ENCODE data around the gene CCDC33.

CCDC33 gene

GRCh38 chr15:74206801-74207281 lies 29.3 kb upstream of the CCDC33 start:
- Histone ChIP-seq H3K4me2 (ENCODE audit: low read length) (no peak overlapping the region), H4K91ac (ENCODE audit: low read depth, low read length) (no peak overlapping the region), H3K9me3 (ENCODE audit: insufficient read depth, low read depth, low read length) (peaks cover 3% of the 10 kb centered on the region), H4K12ac (ENCODE audit: low read depth, low read length) (no peak overlapping the region), H3K36me3 (ENCODE audit: control insufficient read depth in 1 of 2, insufficient read depth in 2 of 2, low read length in 2 of 2) (no peaks in the 10 kb centered on the region), H2BK120ac (ENCODE audit: insufficient read depth, low read length, poor library complexity) (no peak overlapping the region), H3K4me3 (ENCODE audit: low read depth, low read length) (no peak overlapping the region), H3K9ac (ENCODE audit: low read length) (no peak overlapping the region), H3K79me1 (ENCODE audit: low read length) (peaks cover 3% of the 10 kb centered on the region), H3K27me3 (ENCODE audit: insufficient read depth, low read length) (no peaks in the 10 kb centered on the region), H3K79me2 (ENCODE audit: control insufficient read depth, insufficient read depth, low read length, poor library complexity) (no peaks in the 10 kb centered on the region), H3K4me1 (ENCODE audit: control insufficient read depth in 1 of 2, insufficient read depth in 2 of 2, low read length in 2 of 2) (peaks cover 28 to 31% of the 10 kb centered on the region in 2 experiments), H3K27ac (ENCODE audit: low read depth, low read length) (no peak overlapping the region), H4K8ac (ENCODE audit: low read depth, low read length) (no peak overlapping the region), H2AFZ (ENCODE audit: insufficient read depth, low read length, poor library complexity) (no peak overlapping the region), H3K4ac (ENCODE audit: low read depth, low read length) (no peak overlapping the region), H3K23ac (ENCODE audit: low read length) (no peak overlapping the region), H3K18ac (ENCODE audit: low read length) (no peak overlapping the region), H3K14ac (ENCODE audit: low read length) (no peak overlapping the region), H2AK5ac (ENCODE audit: low read length) (no peak overlapping the region), H2BK5ac (ENCODE audit: low read depth, low read length, poor library complexity) (no peak overlapping the region), H2BK12ac (ENCODE audit: low read length) (no peak overlapping the region)
- no peak for DNase-seq
- WGBS (ENCODE audit: extremely low coverage, insufficient coverage, insufficient read length), result no CpG with 5 or more reads among the region's 6 CpGs

GRCh38 chr15:74207652-74208440 lies 28.3 kb upstream of the CCDC33 start:
- Histone ChIP-seq H3K4me3 (ENCODE audit: low read depth, low read length) (no peak overlapping the region), H2AK5ac (ENCODE audit: low read length) (no peak overlapping the region), H4K12ac (ENCODE audit: low read depth, low read length) (no peak overlapping the region), H2BK5ac (ENCODE audit: low read depth, low read length, poor library complexity) (no peak overlapping the region), H4K91ac (ENCODE audit: low read depth, low read length) (no peak overlapping the region), H2BK12ac (ENCODE audit: low read length) (no peak overlapping the region), H3K18ac (ENCODE audit: low read length) (no peak overlapping the region), H3K9ac (ENCODE audit: low read length) (no peak overlapping the region), H3K79me1 (ENCODE audit: low read length) (no peaks in the 10 kb centered on the region), H3K36me3 (ENCODE audit: control insufficient read depth in 1 of 2, insufficient read depth in 2 of 2, low read length in 2 of 2) (no peaks in the 10 kb centered on the region), H3K14ac (ENCODE audit: low read length) (no peak overlapping the region), H3K9me3 (ENCODE audit: insufficient read depth, low read depth, low read length) (peaks cover 3% of the 10 kb centered on the region), H3K79me2 (ENCODE audit: control insufficient read depth, insufficient read depth, low read length, poor library complexity) (no peaks in the 10 kb centered on the region), H3K23ac (ENCODE audit: low read length) (no peak overlapping the region), H2BK120ac (ENCODE audit: insufficient read depth, low read length, poor library complexity) (no peak overlapping the region), H3K4me1 (ENCODE audit: control insufficient read depth in 1 of 2, insufficient read depth in 2 of 2, low read length in 2 of 2) (peaks cover 20 to 22% of the 10 kb centered on the region in 2 experiments), H3K4ac (ENCODE audit: low read depth, low read length) (no peak overlapping the region), H3K4me2 (ENCODE audit: low read length) (no peak overlapping the region), H2AFZ (ENCODE audit: insufficient read depth, low read length, poor library complexity) (no peak overlapping the region), H3K27ac (ENCODE audit: low read depth, low read length) (no peak overlapping the region), H4K8ac (ENCODE audit: low read depth, low read length) (no peak overlapping the region), H3K27me3 (ENCODE audit: insufficient read depth, low read length) (no peaks in the 10 kb centered on the region)
- no peak for DNase-seq
- WGBS (ENCODE audit: extremely low coverage, insufficient coverage, insufficient read length), result no CpG with 5 or more reads among the region's 16 CpGs

- H3K36me3 ChIP-seq (ENCODE audit: control insufficient read depth in 1 of 2, insufficient read depth in 2 of 2, low read length in 2 of 2), result no peaks in the 10 kb centered on the region
- H3K4me2 ChIP-seq (ENCODE audit: low read length), result no peak overlapping the region
- no peak overlapping the region for H3K14ac ChIP-seq (ENCODE audit: low read length)
- DNase-seq, result no peak
- H2AK5ac ChIP-seq (ENCODE audit: low read length), result no peak overlapping the region
- no peak overlapping the region for H3K18ac ChIP-seq (ENCODE audit: low read length)
- H3K27ac ChIP-seq (ENCODE audit: low read depth, low read length), result no peak overlapping the region
- H3K9me3 ChIP-seq (ENCODE audit: insufficient read depth, low read depth, low read length), result peaks cover 3% of the 10 kb centered on the region
- H3K23ac ChIP-seq (ENCODE audit: low read length), result no peak overlapping the region
- no peak overlapping the region for H4K12ac ChIP-seq (ENCODE audit: low read depth, low read length)
- no peak overlapping the region for H3K9ac ChIP-seq (ENCODE audit: low read length)
- no peak overlapping the region for H2BK120ac ChIP-seq (ENCODE audit: insufficient read depth, low read length, poor library complexity)
- no peak overlapping the region for H2AFZ ChIP-seq (ENCODE audit: insufficient read depth, low read length, poor library complexity)
- H4K8ac ChIP-seq (ENCODE audit: low read depth, low read length), result no peak overlapping the region
- H3K79me1 ChIP-seq (ENCODE audit: low read length), result no peaks in the 10 kb centered on the region
- H3K4me1 ChIP-seq (ENCODE audit: control insufficient read depth in 1 of 2, insufficient read depth in 2 of 2, low read length in 2 of 2), result peaks cover 16 to 18% of the 10 kb centered on the region in 2 experiments
- WGBS (ENCODE audit: extremely low coverage, insufficient coverage, insufficient read length), result no CpG with 5 or more reads among the region's 6 CpGs
- H2BK5ac ChIP-seq (ENCODE audit: low read depth, low read length, poor library complexity), result no peak overlapping the region
- H3K4me3 ChIP-seq (ENCODE audit: low read depth, low read length), result no peak overlapping the region
- H4K91ac ChIP-seq (ENCODE audit: low read depth, low read length), result no peak overlapping the region
- H3K79me2 ChIP-seq (ENCODE audit: control insufficient read depth, insufficient read depth, low read length, poor library complexity), result no peaks in the 10 kb centered on the region
- no peaks in the 10 kb centered on the region for H3K27me3 ChIP-seq (ENCODE audit: insufficient read depth, low read length)
- no peak overlapping the region for H3K4ac ChIP-seq (ENCODE audit: low read depth, low read length)
- no peak overlapping the region for H2BK12ac ChIP-seq (ENCODE audit: low read length)
Measured at GRCh38 chr15:74208496-74208895, 27.6 kb upstream of the CCDC33 start.

GRCh38 chr15:74208901-74209559 lies 27.1 kb upstream of the CCDC33 start:
- Histone ChIP-seq H3K4me1 (ENCODE audit: control insufficient read depth in 1 of 2, insufficient read depth in 2 of 2, low read length in 2 of 2) (peaks cover 12 to 18% of the 10 kb centered on the region in 2 experiments), H2BK120ac (ENCODE audit: insufficient read depth, low read length, poor library complexity) (no peak overlapping the region), H2AK5ac (ENCODE audit: low read length) (no peak overlapping the region), H3K18ac (ENCODE audit: low read length) (no peak overlapping the region), H4K8ac (ENCODE audit: low read depth, low read length) (no peak overlapping the region), H3K14ac (ENCODE audit: low read length) (no peak overlapping the region), H3K4me2 (ENCODE audit: low read length) (peak overlapping the region; percentile 30), H2BK5ac (ENCODE audit: low read depth, low read length, poor library complexity) (no peak overlapping the region), H4K91ac (ENCODE audit: low read depth, low read length) (no peak overlapping the region), H3K4ac (ENCODE audit: low read depth, low read length) (no peak overlapping the region), H3K27me3 (ENCODE audit: insufficient read depth, low read length) (no peaks in the 10 kb centered on the region), H3K9me3 (ENCODE audit: insufficient read depth, low read depth, low read length) (peaks cover 3% of the 10 kb centered on the region), H3K4me3 (ENCODE audit: low read depth, low read length) (no peak overlapping the region), H4K12ac (ENCODE audit: low read depth, low read length) (no peak overlapping the region), H3K36me3 (ENCODE audit: control insufficient read depth in 1 of 2, insufficient read depth in 2 of 2, low read length in 2 of 2) (no peaks in the 10 kb centered on the region), H3K27ac (ENCODE audit: low read depth, low read length) (no peak overlapping the region), H3K79me2 (ENCODE audit: control insufficient read depth, insufficient read depth, low read length, poor library complexity) (no peaks in the 10 kb centered on the region), H3K9ac (ENCODE audit: low read length) (no peak overlapping the region), H2AFZ (ENCODE audit: insufficient read depth, low read length, poor library complexity) (no peak overlapping the region), H2BK12ac (ENCODE audit: low read length) (no peak overlapping the region), H3K23ac (ENCODE audit: low read length) (no peak overlapping the region), H3K79me1 (ENCODE audit: low read length) (no peaks in the 10 kb centered on the region)
- WGBS (ENCODE audit: extremely low coverage, insufficient coverage, insufficient read length), result no CpG with 5 or more reads among the region's 11 CpGs
- no peak for DNase-seq
